Upper lobe of left lung (tissue), 4 donors: ENCODE results near the gene ZNF503.

Source experiments
- CTCF ChIP-seq, 6 experiments: fragments of 450-650 bp in 4 of 6; fragments of 200-600 bp in 2 of 6; sonication (generic) in 2 of 6; IDR thresholded peaks; one replicate each; pipeline ENCODE4 v1.5.1; 2016 to 2019; ENCODE audit warnings: antibody characterized with exemption in 6 of 6
- POLR2AphosphoS5 ChIP-seq, 2 donors: sonication (generic); formaldehyde crosslinking; IDR thresholded peaks; one replicate each; pipeline ENCODE4 v1.5.1; 2017; ENCODE audit warnings: antibody characterized with exemption in 2 of 2

GRCh38 chr10:75426880-75427279, 25.3 kb upstream of the ZNF503 start:
- no peak for TF ChIP-seq CTCF (IDR thresholded peaks at IDR 0.05)
- TF ChIP-seq POLR2AphosphoS5 (IDR thresholded peaks at IDR 0.05), result no peak
